Right ventricle myocardium superior (tissue), 1 donor: ENCODE results near the gene STK24. TPM values are rescaled to one million over a fixed set of nuclear protein-coding genes. Genes with fewer than 3 reads are reported as not detected.

ENCODE experiments used
- ATAC-seq: fragments of 200-7000 bp; cut with Tn5 transposase; one replicate; pipeline ENCODE4 v1.9.1; 2020; ENCODE audit warnings: mild to moderate bottlenecking; ENCODE audit not compliant: poor library complexity
- DNase-seq: peaks from one replicate; pipeline ENCODE4 v3.0.0-alpha.2; 2020
- intact Hi-C: fragments of 100-400 bp; cut with DNase I; formaldehyde crosslinking; loops from one replicate; pipeline ENCODE4 v1.11.2; 2022
- total RNA-seq: library from RNA; stranded (reverse); fragmentation: NEBNext Ultra II Directional; extraction: Animal tissue kit (Norgen Biotek cat#: 25700); gene quantifications from one replicate; pipeline ENCODE4 v1.2.1, GENCODE V29; 2021
- donor health status: DM: no; HTN: yes; CAD: no; lungs with severe emphysema.

The STK24 gene
- total RNA-seq, 1 donor from 2014 or later: 56.1 TPM

DNA sequence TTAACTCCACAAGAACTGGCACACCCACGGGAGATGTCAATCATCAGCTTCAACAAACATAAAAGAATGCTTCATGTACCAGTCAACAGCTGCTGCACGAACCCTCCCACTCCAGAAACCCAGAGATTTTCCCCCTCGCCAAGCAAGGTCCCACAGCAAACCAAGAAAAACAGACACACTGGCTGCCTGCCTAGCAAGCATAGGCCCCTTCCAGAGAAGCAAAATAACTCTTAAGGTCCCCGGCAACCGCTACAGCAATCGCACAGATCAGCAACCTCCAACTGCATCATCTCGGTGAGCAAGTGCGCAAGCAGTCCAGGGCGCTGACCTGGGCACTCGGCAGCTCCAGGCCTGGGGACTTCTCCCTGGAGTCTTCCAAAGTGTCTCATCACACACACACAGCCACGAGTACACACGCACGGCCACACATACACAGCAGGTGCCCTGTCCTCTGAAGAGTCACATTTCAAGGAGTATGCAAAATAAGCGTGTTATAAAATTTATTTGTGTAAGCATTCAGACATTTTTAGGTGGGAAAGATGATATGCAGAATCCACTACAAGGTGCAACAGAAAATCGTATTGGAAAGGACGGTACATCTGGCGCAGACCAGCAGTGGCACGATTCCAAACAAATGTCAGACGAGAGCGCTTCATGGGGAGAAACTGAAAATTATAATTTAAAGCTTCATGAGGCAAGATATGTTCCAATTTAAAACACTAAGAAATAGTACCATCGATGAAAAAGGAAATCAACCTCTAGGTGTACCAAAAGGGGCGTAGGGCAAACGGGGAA, 125.0 kb downstream of the STK24 start:
- intact Hi-C loops: loop anchor here (5.0 kb wide), 1 partner anchor 125 kb away; the partner anchor contains the start of gene STK24
- DNase-seq: no peak
- peak; percentile 6 for ATAC-seq

DNA sequence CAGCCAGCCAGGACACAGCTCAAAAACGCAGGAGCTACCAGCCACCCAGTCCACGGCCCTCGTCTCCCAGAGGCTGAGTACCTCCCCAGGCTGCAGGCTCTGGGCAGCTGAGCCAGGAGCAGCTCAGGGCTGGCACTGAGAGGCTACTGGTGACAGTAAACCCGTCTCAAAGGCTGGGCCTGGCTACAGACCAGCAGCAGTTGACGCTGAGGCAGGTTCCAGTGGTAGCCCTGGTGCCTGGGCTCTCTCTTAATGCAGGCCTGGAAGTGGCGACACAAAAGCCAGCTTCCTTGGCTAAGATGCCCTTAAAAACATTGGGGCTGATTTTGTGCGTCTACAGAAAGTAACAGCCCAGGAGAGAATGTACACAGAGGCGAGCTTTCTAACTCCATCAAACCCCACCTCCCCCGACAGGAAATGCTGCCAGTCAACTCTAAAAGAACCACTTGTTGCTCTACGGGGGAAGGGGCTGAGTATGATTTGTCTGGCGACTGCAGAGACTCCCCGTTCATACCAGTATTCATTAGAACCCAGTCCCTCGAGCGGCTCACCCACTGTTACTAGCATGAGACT, 126.3 kb downstream of the STK24 start:
- DNase-seq (peak; percentile 77), ATAC-seq (peak; percentile 65)
- intact Hi-C loops: loop anchor here (5.0 kb wide), 1 partner anchor 127 kb away; the partner anchor contains the start of gene STK24

GRCh38 chr13:98450026-98450425, 126.9 kb downstream of the STK24 start:
- DNase-seq: no peak
- no peak for ATAC-seq
- intact Hi-C loops: loop anchor here (5.0 kb wide), 1 partner anchor 127 kb away; the partner anchor contains the start of gene STK24

- intact Hi-C loops: loop anchor here (10.0 kb wide), 1 partner anchor 396 kb away; no protein-coding TSS in a partner anchor
- ATAC-seq (no peak), DNase-seq (no peak)
Measured at GRCh38 chr13:98449273-98449672, 127.6 kb downstream of the STK24 start.

DNA sequence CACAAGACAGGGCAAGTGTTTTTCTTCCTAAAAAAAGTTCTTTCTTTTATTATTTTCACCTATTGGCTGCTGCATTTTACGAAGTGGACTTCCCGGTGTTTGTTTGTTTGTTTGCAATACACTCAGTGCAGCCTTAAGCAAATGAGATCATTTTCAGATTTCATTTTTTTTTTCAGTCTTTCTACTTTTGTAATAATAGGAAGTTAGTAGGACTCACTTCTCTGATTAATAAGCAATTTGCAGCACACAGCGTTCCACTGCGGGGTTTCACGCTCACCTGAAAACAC, 128.3 kb downstream of the STK24 start:
- intact Hi-C loops: loop anchor here (10.0 kb wide), 1 partner anchor 396 kb away; no protein-coding TSS in a partner anchor
- DNase-seq (no peak), ATAC-seq (no peak)

DNA sequence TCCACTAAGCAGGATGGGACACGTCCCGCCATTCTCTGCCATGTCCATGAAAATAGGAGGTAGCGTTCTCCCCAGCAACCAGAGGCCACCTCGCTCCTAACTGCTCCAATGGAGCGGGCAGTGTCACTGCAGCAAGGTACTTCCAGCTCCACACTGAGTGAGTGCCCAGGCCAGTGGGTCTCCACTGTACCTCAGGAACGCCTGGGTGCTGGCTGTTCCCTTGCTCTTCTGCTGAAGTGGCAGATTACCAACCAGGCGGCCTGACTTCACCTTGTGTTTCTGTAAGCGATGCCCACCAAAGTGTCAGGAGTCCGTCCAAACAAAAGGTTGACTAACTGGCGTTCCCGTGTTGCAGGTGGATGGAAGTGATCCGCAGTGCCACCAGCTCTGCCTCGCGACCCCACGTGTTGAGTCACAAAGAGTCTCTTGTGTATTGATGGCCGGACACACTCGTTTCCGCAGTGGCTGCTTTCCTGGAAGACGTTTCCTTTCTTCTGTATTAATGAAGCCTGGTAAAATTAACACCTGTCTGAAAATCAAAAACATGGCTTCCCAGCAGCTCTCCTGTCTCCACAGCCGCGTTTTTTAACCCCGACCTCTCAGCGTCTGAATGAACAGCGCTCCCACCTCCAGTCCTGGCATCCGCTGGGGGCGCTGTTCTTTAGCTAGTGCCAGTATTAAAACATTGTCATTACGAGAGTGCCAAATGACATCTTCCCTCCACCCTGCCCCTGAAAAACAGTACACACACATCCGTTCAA, 128.8 kb downstream of the STK24 start:
- intact Hi-C loops: loop anchor here (10.0 kb wide), 1 partner anchor 397 kb away; no protein-coding TSS in a partner anchor
- peak; percentile 71 for DNase-seq
- ATAC-seq: peak; percentile 22

DNA sequence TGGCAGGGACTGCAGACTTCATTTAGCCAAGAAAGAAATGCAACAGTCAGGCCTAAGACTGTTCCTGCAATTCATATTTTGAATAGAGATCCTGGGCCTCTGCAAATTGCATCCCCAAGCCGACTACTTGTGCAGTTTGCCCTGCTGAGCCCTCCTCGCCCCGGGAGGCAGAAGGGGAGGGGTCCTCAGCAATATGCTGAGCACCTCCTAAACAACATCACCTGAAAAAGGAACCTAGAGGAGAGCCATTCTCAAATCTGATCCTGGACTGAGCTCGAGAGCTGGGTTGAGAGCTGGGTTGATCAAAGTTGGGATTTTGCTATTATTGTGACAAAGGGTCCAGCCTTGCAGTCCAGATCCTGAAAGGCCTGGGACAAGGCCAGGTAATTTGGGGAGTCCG, 129.8 kb downstream of the STK24 start:
- no peak for ATAC-seq
- DNase-seq: no peak
- intact Hi-C loops: loop anchor here (10.0 kb wide), 1 partner anchor 398 kb away; no protein-coding TSS in a partner anchor

DNA sequence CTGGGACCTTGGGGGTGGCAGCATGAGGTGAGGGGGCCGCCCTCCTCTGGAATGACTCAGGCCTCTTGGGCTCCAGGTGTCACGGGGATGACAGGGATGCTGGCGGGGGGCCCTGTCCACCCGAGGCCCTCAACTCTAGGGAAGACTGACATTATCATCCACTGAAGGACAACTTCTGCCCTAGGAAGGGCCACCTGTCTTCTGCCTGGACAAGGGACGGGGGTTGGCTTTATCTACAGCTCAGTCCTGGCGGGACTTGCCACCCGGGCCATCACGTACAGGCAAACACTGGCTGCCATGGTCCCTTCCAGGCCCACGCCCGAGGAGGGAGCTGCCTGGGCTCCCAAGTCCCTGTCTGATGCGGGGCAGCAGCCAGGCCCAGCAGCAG, 130.7 kb downstream of the STK24 start:
- intact Hi-C loops: loop anchor here (10.0 kb wide), 1 partner anchor 399 kb away; no protein-coding TSS in a partner anchor
- ATAC-seq: no peak
- DNase-seq: no peak

DNA sequence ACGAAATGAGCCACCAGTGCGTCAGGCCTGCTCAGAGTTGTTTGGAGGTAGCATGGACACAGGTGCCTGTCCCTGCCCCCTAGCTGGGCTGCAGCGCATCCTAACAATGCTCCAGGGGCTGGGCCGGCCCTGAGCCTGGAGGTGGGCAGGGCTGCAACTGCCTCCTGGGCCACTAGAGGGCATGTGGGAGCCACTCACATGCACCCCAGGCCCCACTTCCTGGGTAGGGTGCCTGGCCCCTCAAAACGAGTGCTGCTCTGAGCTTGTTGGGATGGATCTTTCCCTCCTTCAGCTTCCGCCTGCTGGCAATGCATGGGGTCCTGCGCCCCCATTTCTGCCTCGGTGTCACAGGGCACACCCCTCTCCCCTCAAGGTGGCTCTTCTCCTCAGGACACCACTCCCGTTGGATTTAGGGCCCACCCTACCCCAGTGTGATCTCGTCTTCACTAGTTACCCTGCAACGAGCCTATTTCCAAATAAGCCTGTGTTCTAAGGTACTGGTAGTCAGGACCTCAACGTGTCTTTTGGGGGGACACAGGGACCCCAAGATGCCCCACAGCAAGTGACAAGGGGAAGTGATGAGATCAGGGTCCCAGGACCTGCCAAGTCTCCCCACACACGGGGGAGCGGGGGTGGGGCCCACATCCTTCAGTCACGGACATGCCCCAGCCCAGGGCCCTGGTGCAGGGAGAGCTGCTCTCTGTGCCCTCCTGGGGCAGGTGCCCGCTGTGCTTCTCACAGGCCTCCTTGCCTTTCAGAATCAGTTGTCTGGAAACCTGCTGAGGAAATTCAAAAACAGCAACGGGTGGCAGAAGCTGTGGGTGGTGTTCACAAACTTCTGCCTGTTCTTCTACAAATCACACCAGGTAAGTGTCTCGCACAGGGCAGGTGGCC, 131.3 kb downstream of the STK24 start:
- intact Hi-C loops: loop anchor here (2.0 to 10.0 kb wide), 2 partner anchors 207 to 399 kb away; no protein-coding TSS in a partner anchor
- DNase-seq (peak; percentile 85), ATAC-seq (peak; percentile 88)

- intact Hi-C loops: loop anchor here (2.0 to 10.0 kb wide), 3 partner anchors 208 to 400 kb away; no protein-coding TSS in a partner anchor
- DNase-seq: no peak
Measured at GRCh38 chr13:98444381-98444780, 132.5 kb downstream of the STK24 start.

DNA sequence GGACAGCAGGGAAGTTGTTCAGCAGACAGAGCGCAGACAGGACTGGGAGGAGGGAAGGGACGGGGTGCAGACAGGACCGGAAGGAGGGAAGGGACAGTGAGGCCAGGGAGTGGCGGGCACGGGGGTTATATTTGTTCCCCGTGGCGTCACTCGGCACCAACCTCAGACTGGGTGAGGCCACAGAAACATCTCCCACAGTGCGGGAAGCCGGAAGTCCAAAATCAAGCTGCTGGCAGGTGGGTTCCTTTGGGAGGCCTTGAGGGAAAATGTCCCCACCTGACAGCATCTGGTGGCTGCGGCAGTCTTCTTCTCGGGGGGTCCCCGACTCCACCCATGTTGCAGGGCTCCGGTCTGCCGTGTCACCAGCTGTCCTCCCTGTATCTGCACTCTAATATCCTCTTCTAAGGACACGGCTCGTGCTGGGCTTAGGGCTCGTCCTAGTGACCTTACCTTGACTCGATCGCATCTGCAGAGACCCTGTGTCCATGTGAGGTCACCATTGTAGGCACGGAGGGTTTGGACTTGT, 133.0 kb downstream of the STK24 start:
- ATAC-seq (no peak), DNase-seq (no peak)
- intact Hi-C loops: loop anchor here (2.0 to 10.0 kb wide), 3 partner anchors 209 to 401 kb away; no protein-coding TSS in a partner anchor

More at GRCh38 chr13:98444381-98444780, 132.5 kb downstream of the STK24 start:
- ATAC-seq: no peak

DNA sequence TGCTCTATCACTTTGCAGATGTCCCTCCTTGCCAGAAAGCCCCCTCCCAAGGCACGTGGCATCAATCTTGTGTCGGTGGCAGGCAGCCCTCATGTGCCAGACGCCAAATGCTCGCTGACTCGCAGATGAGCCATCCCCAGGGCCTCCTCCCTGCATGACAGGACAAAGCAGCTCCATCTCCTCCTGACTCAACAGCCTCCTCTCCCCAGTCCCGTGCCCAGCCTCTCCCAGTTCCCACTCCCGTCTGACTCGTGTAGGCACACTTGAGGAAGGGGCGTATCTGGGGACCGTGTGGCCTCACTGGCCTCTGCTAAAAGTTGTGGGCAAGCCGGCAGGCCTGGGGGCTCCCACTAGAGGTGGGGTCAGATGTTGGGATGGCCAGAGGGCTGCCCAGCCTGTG, 133.6 kb downstream of the STK24 start:
- intact Hi-C loops: loop anchor here (5.0 to 10.0 kb wide), 2 partner anchors 229 to 401 kb away; no protein-coding TSS in a partner anchor
- DNase-seq (no peak), ATAC-seq (no peak)

GRCh38 chr13:98442391-98443230, 134.3 kb downstream of the STK24 start:
- DNase-seq: no peak
- intact Hi-C loops: loop anchor here (5.0 to 10.0 kb wide), 2 partner anchors 230 to 402 kb away; no protein-coding TSS in a partner anchor
- no peak for ATAC-seq

DNA sequence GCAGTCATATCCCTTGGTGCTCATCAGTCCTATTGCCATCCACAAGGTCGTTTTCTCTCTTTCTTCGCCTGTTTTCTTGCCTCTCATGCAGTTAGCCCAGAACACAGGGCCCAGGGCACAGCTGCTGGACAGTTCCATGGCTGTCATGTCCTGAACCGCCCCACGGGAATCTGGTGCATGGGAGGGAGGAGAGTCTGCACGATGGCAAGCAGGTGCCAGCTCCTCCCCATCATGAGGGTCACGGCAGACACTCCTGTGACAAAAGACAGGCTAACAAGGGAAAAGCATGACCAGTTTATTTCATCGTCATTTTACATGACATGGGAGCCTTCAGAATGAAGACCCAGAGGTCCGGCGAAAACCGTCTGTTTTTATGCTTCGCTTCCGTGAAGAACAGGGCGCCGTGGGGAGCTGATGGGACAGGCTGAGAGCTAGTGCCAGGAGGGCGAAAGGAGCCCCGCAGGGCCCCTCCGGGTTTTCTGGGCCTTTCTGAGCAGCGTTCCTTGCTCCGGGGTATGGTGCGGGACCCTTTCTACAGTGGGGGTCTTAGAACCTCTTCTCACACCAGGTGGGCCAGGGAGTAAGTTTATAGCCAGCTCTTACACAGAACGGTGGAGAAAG, 135.7 kb downstream of the STK24 start:
- DNase-seq (no peak), ATAC-seq (no peak)
- intact Hi-C loops: loop anchor here (5.0 to 10.0 kb wide), 2 partner anchors 231 to 404 kb away; no protein-coding TSS in a partner anchor

DNA sequence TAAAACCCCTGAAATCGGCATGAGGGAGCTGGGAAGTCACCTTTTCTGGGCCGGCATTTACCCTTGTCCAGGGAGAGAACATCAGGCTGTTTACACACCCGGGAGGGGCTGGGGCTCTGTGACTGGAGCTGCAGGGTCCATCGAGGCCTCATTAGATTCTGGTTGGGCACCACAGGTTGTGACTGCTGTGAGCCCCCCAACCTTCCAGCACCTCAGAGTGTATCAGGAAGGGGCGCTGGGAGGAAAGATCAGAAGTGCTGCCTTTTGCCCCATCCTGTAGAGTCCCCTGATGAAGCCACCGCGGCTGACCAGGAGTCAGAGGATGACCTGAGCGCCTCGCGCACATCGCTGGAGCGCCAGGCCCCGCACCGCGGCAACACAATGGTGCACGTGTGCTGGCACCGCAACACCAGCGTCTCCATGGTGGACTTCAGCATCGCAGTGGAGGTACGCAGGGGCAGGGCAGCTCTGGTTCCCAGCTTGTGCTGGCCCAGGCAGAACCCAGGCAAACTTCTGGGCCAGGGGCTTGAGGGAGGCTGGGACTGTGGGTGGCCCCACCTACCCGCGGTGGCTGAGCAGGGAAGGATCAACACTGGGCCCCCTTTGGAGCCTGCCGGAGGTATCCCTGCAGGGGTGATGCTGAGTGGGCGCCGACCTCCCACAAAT, 136.4 kb downstream of the STK24 start:
- intact Hi-C loops: loop anchor here (5.0 to 10.0 kb wide), 2 partner anchors 232 to 404 kb away; no protein-coding TSS in a partner anchor
- ATAC-seq (no peak), DNase-seq (no peak)

GRCh38 chr13:98439896-98440295, 137.0 kb downstream of the STK24 start:
- intact Hi-C loops: loop anchor here (5.0 to 10.0 kb wide), 2 partner anchors 232 to 405 kb away; no protein-coding TSS in a partner anchor
- DNase-seq: no peak
- ATAC-seq: no peak
